Activated naive CD8-positive, alpha-beta T cell treated with anti-CD3 and anti-CD28 coated beads, Interleukin-2, amount 50 U/mL, for 16 hours (primary cell): ENCODE measurements around the gene MEAK7.

Source experiments
- DNase-seq: peaks from one replicate; pipeline ENCODE4 v3.0.0-alpha.2; 2020; ENCODE audit warnings: low read depth, low spot score

Gene MEAK7

DNA sequence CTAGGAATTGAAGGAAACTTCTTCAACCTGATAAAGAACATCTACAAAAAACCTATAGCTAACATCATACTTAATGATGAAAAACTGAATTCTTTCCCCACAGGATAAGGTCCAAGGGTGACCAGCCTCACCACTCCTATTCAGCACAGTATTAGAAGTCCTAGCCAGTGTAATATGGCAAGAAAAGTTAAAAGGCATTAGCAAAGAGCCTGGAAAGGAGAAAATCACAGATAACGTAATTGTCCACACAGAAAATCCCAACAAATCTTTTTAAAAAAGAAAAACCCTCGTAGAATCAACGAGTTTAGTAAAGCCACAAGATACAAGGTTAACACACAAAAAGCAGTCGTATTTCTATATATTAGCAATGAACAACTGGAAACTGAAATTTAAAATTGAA, 37.8 kb downstream of the MEAK7 start:
- no peak for DNase-seq

DNA sequence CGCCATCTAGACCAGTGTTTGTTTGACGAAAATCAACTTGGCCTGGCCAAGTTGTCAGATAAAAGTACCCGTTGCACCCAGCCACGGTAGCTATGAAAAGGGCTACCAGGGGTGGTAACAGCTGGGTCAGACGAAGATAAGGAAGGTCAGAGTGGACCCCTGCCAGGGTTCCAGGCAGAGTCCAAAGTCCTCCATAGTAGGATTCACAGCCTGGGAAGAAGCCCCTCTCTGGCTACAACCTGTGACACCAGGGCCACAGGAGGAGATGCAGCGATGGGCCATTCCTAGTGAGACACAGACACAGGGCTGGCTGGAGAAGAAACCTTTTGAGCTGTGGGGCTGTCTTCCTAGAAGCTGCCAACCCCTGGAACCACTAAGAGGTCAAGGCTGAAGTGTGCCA, 39.3 kb downstream of the MEAK7 start:
- no peak for DNase-seq

- DNase-seq: no peak
These were observed 40.3 kb downstream of the MEAK7 start for GRCh38 chr16:84464116-84464515.

DNA sequence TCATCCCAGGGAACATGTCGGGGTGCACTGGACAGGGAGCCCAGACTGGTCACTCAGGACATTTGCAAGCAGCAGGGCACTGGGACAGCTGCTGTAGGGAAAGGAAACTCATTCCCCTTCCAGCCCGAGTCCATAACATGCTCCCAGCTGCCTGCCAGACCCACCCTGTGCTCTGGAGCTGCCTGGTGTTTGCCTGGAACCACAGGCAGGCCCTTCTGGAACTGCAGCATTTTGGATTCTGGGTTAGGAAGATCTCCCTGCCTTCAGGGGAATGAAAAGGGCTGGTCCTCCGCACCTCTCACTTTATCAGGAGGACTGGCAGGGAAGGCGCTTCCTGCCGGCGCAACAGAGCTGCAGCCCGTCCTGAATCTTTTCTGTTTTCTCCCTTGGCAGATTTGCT, 41.2 kb downstream of the MEAK7 start:
- DNase-seq: no peak

- no peak for DNase-seq
These were observed 41.9 kb downstream of the MEAK7 start for GRCh38 chr16:84462296-84463210.

GRCh38 chr16:84461413-84462295, 42.8 kb downstream of the MEAK7 start:
- DNase-seq: no peak

DNA sequence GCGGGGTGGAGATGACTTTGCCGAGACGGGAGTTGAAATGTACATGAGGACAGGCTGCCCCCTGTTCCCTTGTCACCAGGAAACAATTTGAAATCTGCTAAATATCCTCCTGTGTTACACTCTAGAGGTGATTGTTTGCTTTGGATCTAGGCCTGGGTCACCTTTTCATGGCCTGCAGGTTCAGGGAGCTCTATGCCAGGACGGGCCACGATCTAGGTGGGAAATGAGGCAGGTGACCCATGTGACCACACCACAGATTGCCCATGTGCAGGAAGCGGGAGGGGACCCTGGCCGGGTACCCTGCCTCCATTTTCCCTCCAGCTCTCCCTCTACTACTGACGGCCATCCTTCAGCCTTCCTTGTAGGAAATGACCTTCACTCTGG, 43.4 kb downstream of the MEAK7 start:
- DNase-seq: no peak

DNA sequence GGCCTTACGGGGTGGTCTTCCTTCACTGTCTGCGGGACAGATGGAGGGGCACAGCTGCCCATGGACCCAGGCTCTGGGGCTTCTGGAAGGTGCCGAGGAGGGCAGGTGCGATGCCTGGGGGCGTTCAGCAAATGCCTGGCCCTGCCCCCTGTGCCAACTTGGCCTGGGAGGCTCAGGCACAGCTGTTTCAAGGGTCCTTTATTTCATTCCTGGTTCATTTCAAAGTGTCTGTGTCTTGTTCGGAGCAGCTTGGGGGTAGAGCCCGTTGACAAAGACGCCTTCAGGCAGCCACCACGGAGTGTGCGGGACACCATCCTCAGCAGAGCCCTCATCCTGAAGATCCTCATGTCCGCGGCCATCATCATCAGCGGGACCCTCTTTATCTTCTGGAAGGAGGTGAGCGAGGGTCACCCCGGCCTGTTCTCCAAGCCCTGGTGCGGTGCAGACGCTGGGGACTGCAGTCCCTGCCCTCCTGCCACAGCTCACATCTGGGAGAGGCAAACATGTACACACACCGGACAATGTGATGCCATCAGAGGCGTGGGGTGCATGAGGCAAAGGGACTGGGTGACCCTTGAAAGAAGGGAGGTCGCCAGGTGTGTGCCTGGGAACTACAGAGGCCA, 43.9 kb downstream of the MEAK7 start:
- DNase-seq: no peak

DNA sequence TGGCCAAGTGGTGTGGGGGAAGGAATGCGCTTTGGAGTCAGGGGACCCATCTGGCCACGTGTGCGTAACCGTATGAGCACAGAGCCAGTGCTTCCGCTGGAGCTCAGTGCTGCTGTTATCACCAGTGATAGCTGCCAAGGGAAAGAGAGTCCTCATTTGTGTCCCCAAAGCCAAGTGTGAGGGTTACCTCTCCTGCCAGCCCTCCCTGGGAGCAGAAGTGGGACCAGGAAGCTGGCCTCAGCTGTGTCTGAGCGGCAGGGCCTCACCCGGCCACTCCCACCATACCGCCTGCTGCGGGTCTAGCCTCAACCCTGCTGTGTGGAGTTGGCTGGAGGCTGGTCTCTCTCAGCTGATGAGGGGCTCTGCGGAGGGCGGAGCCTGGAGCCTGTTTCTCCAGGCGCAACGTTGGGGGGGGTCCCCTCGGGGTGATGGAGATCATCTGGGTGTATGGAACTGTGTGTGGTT, 44.5 kb downstream of the MEAK7 start:
- DNase-seq: no peak

- DNase-seq: no peak
These were observed 44.9 kb downstream of the MEAK7 start for GRCh38 chr16:84459533-84459894.

- DNase-seq: no peak
These were observed 45.6 kb downstream of the MEAK7 start for GRCh38 chr16:84458606-84459532.

- DNase-seq: no peak
These were observed 49.4 kb downstream of the MEAK7 start for GRCh38 chr16:84455031-84455430.
